HG03457 (cell line): Measurements from ENCODE around the gene VCL.

Experiments used
- ATAC-seq: cut with Tn5 transposase; IDR thresholded peaks from one replicate; pipeline ENCODE4 v1.9.1; 2021; ENCODE audit warnings: moderate number of reproducible peaks; ENCODE audit not compliant: unreplicated experiment

VCL gene

GRCh38 chr10:74067373-74068352 is 69.7 kb downstream of the VCL start:
- no peak for ATAC-seq

- ATAC-seq = no peak
These were observed 73.2 kb downstream of the VCL start for GRCh38 chr10:74071157-74071556.

- ATAC-seq = no peak
These were observed 74.6 kb downstream of the VCL start for GRCh38 chr10:74072503-74072902.

GRCh38 chr10:74075906-74076305 is 78.0 kb downstream of the VCL start:
- ATAC-seq = no peak

- no peak for ATAC-seq
These were observed 79.0 kb downstream of the VCL start for GRCh38 chr10:74076961-74077360.

GRCh38 chr10:74077416-74077815 is 79.5 kb downstream of the VCL start:
- ATAC-seq = no peak

GRCh38 chr10:74078037-74078436 is 80.1 kb downstream of the VCL start:
- no peak for ATAC-seq

- ATAC-seq = no peak
These were observed 81.4 kb downstream of the VCL start for GRCh38 chr10:74079028-74079935.

GRCh38 chr10:74079936-74080590 is 82.1 kb downstream of the VCL start:
- no peak for ATAC-seq

GRCh38 chr10:74081192-74081803 is 83.4 kb downstream of the VCL start:
- ATAC-seq = no peak

- ATAC-seq = no peak
These were observed 84.2 kb downstream of the VCL start for GRCh38 chr10:74081941-74082718.

- no peak for ATAC-seq
These were observed 85.4 kb downstream of the VCL start for GRCh38 chr10:74083304-74083703.

- peak; percentile 51 for ATAC-seq
These were observed 87.0 kb downstream of the VCL start for GRCh38 chr10:74084955-74085354.

- no peak for ATAC-seq
These were observed 88.4 kb downstream of the VCL start for GRCh38 chr10:74086317-74086716.

- no peak for ATAC-seq
These were observed 90.8 kb downstream of the VCL start for GRCh38 chr10:74088722-74089121.

GRCh38 chr10:74092372-74092771 is 94.5 kb downstream of the VCL start:
- ATAC-seq = no peak

- ATAC-seq = no peak
These were observed 95.7 kb downstream of the VCL start for GRCh38 chr10:74093530-74094164.

GRCh38 chr10:74094231-74094630 is 96.3 kb downstream of the VCL start:
- no peak for ATAC-seq

GRCh38 chr10:74096777-74097176 is 98.9 kb downstream of the VCL start:
- peak; percentile 78 for ATAC-seq
